Body of pancreas (tissue), 4 donors: ENCODE results near the gene TMED4. TPM values are rescaled to one million over a fixed set of nuclear protein-coding genes. Genes with fewer than 3 reads are reported as not detected.

Experiments
- ATAC-seq: fragments of 150-250 bp; one replicate; pipeline ENCODE4 v1.9.1; 2016
- DNase-seq, 4 donors: peaks; one replicate each; pipeline ENCODE4 v3.0.0-alpha.2; 2019
- H3K27ac ChIP-seq, 4 donors: fragments of 200-600 bp; sonication (generic); 1 replicate in 3 of 4; 2 replicates in 1 of 4; pipeline versions ENCODE4 v1.5.1 to v1.6.1; 2016 to 2019; ENCODE audit warnings: mild to moderate bottlenecking in 1 of 4, mixed read lengths in 1 of 4, moderate library complexity in 1 of 4
- H3K27me3 ChIP-seq, 2 donors: fragments of 200-600 bp; sonication (generic); one replicate each; pipeline ENCODE4 v1.6.0; 2016; ENCODE audit warnings: mild to moderate bottlenecking in 1 of 2
- H3K36me3 ChIP-seq, 2 donors: fragments of 200-600 bp; sonication (generic); replicated peaks in 1 of 2; 2 replicates each; pipeline ENCODE4 v1.5.1; 2016; ENCODE audit warnings: low read depth in 2 of 2; ENCODE audit not compliant: insufficient read depth in 1 of 2
- H3K4me1 ChIP-seq: fragments of 200-600 bp; sonication (generic); one replicate; pipeline ENCODE4 v1.6.0; 2016
- H3K4me3 ChIP-seq, 2 donors: fragments of 200-600 bp; sonication (generic); 1 replicate in 1 of 2; 2 replicates in 1 of 2; pipeline ENCODE4 v1.5.1; 2016 to 2019
- H3K9me3 ChIP-seq, 3 donors: fragments of 200-600 bp; sonication (generic); 1 replicate in 2 of 3; 2 replicates in 1 of 3; pipeline ENCODE4 v1.5.1; 2016
- CTCF ChIP-seq, 7 experiments: fragments of 450-650 bp in 4 of 7; fragments of 200-600 bp in 3 of 7; sonication (generic) in 3 of 7; IDR thresholded peaks; one replicate each; pipeline ENCODE4 v1.5.1; 2016 to 2019; ENCODE audit warnings: antibody characterized with exemption in 7 of 7
- POLR2A ChIP-seq, 3 donors: fragments of 450-650 bp; IDR thresholded peaks; one replicate each; pipeline ENCODE4 v1.6.1; 2016; ENCODE audit warnings: antibody characterized with exemption in 3 of 3, mild to moderate bottlenecking in 2 of 3
- WGBS, 2 donors: methylation state at CpG; one replicate each; pipeline ENCODE4 v1.1.5; 2017; 5-methylcytosine and 5-hydroxymethylcytosine counted together
- intact Hi-C: fragments of 100-400 bp; cut with DNase I; formaldehyde crosslinking; loops from one replicate; pipeline ENCODE4 v1.15.1; 2023
- total RNA-seq, 2 donors: library from RNA; depleted of rRNA; stranded (reverse); fragments of >200 nt; gene quantifications; one replicate each; pipeline ENCODE4 v1.1.0, GENCODE V29; 2016

TMED4 gene
- total RNA-seq, 2 donors from 2014 or later, result 52.4 to 65.6 TPM

GRCh38 chr7:44549457-44549856 is 32.6 kb downstream of the TMED4 start:
- TF ChIP-seq CTCF (IDR thresholded peaks at IDR 0.05), result no peak
- no peak for TF ChIP-seq POLR2A (IDR thresholded peaks at IDR 0.05)
- Histone ChIP-seq H3K27me3 (no peaks in the 10 kb centered on the region), H3K36me3 (no peaks in the 10 kb centered on the region), H3K4me1 (no peaks in the 10 kb centered on the region), H3K4me3 (no peak overlapping the region), H3K9me3 (no peaks in the 10 kb centered on the region), H3K27ac (no peak overlapping the region)
- ATAC-seq (no peak), DNase-seq (no peak)
- intact Hi-C loops, result no loop called here
- WGBS, 2 donors, result 71 to 73% methylated on average over 3 of the region's 3 CpGs

- DNase-seq (no peak), ATAC-seq (no peak)
- no peak overlapping the region for H3K4me3 ChIP-seq
- H3K27ac ChIP-seq, result no peak overlapping the region
- TF ChIP-seq CTCF (IDR thresholded peaks at IDR 0.05) (no peak), POLR2A (IDR thresholded peaks at IDR 0.05) (no peak)
- no peaks in the 10 kb centered on the region for H3K36me3 ChIP-seq
- intact Hi-C loops, result no loop called here
- no peaks in the 10 kb centered on the region for H3K27me3 ChIP-seq
- no peaks in the 10 kb centered on the region for H3K4me1 ChIP-seq
- H3K9me3 ChIP-seq, result no peaks in the 10 kb centered on the region
- WGBS, 2 donors, result 80 to 92% methylated on average over 3 of the region's 3 CpGs
These were observed 33.1 kb downstream of the TMED4 start for GRCh38 chr7:44548893-44549292.

- no peak overlapping the region for H3K4me3 ChIP-seq
- H3K27ac ChIP-seq, result no peak overlapping the region
- TF ChIP-seq POLR2A (IDR thresholded peaks at IDR 0.05) (no peak), CTCF (IDR thresholded peaks at IDR 0.05) (no peak)
- no peaks in the 10 kb centered on the region for H3K4me1 ChIP-seq
- no peak for ATAC-seq
- H3K9me3 ChIP-seq, result no peaks in the 10 kb centered on the region
- intact Hi-C loops, result no loop called here
- 10 to 16% methylated on average over 6 of the region's 6 CpGs for WGBS, 2 donors
- no peak for DNase-seq
- no peaks in the 10 kb centered on the region for H3K27me3 ChIP-seq
- H3K36me3 ChIP-seq, result no peaks in the 10 kb centered on the region
These were observed 34.3 kb downstream of the TMED4 start for GRCh38 chr7:44547536-44548231.

GRCh38 chr7:44541876-44542610 is 40.0 kb downstream of the TMED4 start:
- DNase-seq (no peak), ATAC-seq (no peak)
- Histone ChIP-seq H3K36me3 (no peaks in the 10 kb centered on the region), H3K27ac (no peak overlapping the region), H3K4me3 (no peak overlapping the region), H3K9me3 (no peaks in the 10 kb centered on the region), H3K27me3 (no peaks in the 10 kb centered on the region), H3K4me1 (no peaks in the 10 kb centered on the region)
- intact Hi-C loops, result no loop called here
- WGBS, 2 donors, result 76 to 84% methylated on average over 3 to 6 of the region's 6 CpGs
- TF ChIP-seq POLR2A (IDR thresholded peaks at IDR 0.05), result no peak
- no peak for TF ChIP-seq CTCF (IDR thresholded peaks at IDR 0.05)
